Measurements from ENCODE around the gene SNAI1.
"Not testable (repeated sequence)": the region's sequence is repeated elsewhere in the genome, so short reads cannot be mapped to it uniquely, and the experiment has no call there.

SNAI1 gene

GRCh38 chr20:50005471-50005981 lies 22.7 kb downstream of the SNAI1 start:
- ATAC-seq (ENCODE audit: low read depth), result no peak
- Mint-ChIP-seq H3K36me3 (no peaks in the 10 kb centered on the region), H3K27me3 (peaks cover 12% of the 10 kb centered on the region), H3K9me3 (no peaks in the 10 kb centered on the region), H3K4me1 (peaks cover 12% of the 10 kb centered on the region), H3K27ac (no peak overlapping the region), H3K4me3 (no peak overlapping the region)
- no peak for DNase-seq (ENCODE audit: low spot score in 2 of 2)

- no peaks in the 10 kb centered on the region for H3K36me3 Mint-ChIP-seq
- H3K9me3 Mint-ChIP-seq, result no peaks in the 10 kb centered on the region
- DNase-seq (ENCODE audit: low spot score in 2 of 2), result no peak
- H3K27me3 Mint-ChIP-seq, result peaks cover 12% of the 10 kb centered on the region
- no peak overlapping the region for H3K4me3 Mint-ChIP-seq
- peaks cover 16% of the 10 kb centered on the region for H3K4me1 Mint-ChIP-seq
- no peak overlapping the region for H3K27ac Mint-ChIP-seq
- ATAC-seq (ENCODE audit: low read depth), result no peak
Observed at GRCh38 chr20:50007369-50007768, 24.6 kb downstream of the SNAI1 start.

- Mint-ChIP-seq H3K4me3 (no peak overlapping the region), H3K27me3 (peaks cover 12% of the 10 kb centered on the region), H3K36me3 (no peaks in the 10 kb centered on the region), H3K9me3 (no peaks in the 10 kb centered on the region), H3K27ac (no peak overlapping the region), H3K4me1 (peaks cover 20% of the 10 kb centered on the region)
- no peak for ATAC-seq (ENCODE audit: low read depth)
- no peak for DNase-seq (ENCODE audit: low spot score in 2 of 2)
Observed at GRCh38 chr20:50008007-50008406, 25.2 kb downstream of the SNAI1 start.

GRCh38 chr20:50009521-50010454 lies 27.0 kb downstream of the SNAI1 start:
- H3K9me3 Mint-ChIP-seq, result no peaks in the 10 kb centered on the region
- ATAC-seq (ENCODE audit: low read depth) (no peak), DNase-seq (ENCODE audit: low spot score in 2 of 2) (no peak)
- H3K4me3 Mint-ChIP-seq, result no peak overlapping the region
- H3K4me1 Mint-ChIP-seq, result peaks cover 20% of the 10 kb centered on the region
- H3K27me3 Mint-ChIP-seq, result peaks cover 12% of the 10 kb centered on the region
- H3K27ac Mint-ChIP-seq, result no peak overlapping the region
- no peaks in the 10 kb centered on the region for H3K36me3 Mint-ChIP-seq

GRCh38 chr20:50011597-50011996 lies 28.8 kb downstream of the SNAI1 start:
- ATAC-seq (ENCODE audit: low read depth); H3K9me3 Mint-ChIP-seq; H3K4me3 Mint-ChIP-seq; DNase-seq (ENCODE audit: low spot score in 2 of 2); H3K36me3 Mint-ChIP-seq; H3K27me3 Mint-ChIP-seq: not testable (repeated sequence)
- H3K4me1 Mint-ChIP-seq, result peaks cover 13% of the 10 kb centered on the region
- peak overlapping the region; percentile 60 for H3K27ac Mint-ChIP-seq

GRCh38 chr20:50012282-50013263 lies 29.8 kb downstream of the SNAI1 start:
- peak; percentile 97 for ATAC-seq (ENCODE audit: low read depth)
- no peak overlapping the region for H3K4me3 Mint-ChIP-seq
- DNase-seq (ENCODE audit: low spot score in 2 of 2), result peak; percentile 38 to 42
- H3K4me1 Mint-ChIP-seq, result peaks cover 13% of the 10 kb centered on the region
- peaks cover 10% of the 10 kb centered on the region for H3K27me3 Mint-ChIP-seq
- H3K36me3 Mint-ChIP-seq, result no peaks in the 10 kb centered on the region
- no peak overlapping the region for H3K27ac Mint-ChIP-seq
- H3K9me3 Mint-ChIP-seq, result no peaks in the 10 kb centered on the region

GRCh38 chr20:50013976-50014375 lies 31.2 kb downstream of the SNAI1 start:
- peaks cover 13% of the 10 kb centered on the region for H3K27me3 Mint-ChIP-seq
- H3K9me3 Mint-ChIP-seq, result no peaks in the 10 kb centered on the region
- peaks cover 15% of the 10 kb centered on the region for H3K4me1 Mint-ChIP-seq
- DNase-seq (ENCODE audit: low spot score in 2 of 2), result no peak
- ATAC-seq (ENCODE audit: low read depth), result no peak
- no peak overlapping the region for H3K27ac Mint-ChIP-seq
- no peak overlapping the region for H3K4me3 Mint-ChIP-seq
- no peaks in the 10 kb centered on the region for H3K36me3 Mint-ChIP-seq

GRCh38 chr20:50014570-50015562 lies 32.1 kb downstream of the SNAI1 start:
- Mint-ChIP-seq H3K36me3 (no peaks in the 10 kb centered on the region), H3K27me3 (peaks cover 13% of the 10 kb centered on the region), H3K27ac (no peak overlapping the region), H3K9me3 (no peaks in the 10 kb centered on the region), H3K4me3 (no peak overlapping the region), H3K4me1 (peaks cover 15% of the 10 kb centered on the region)
- DNase-seq (ENCODE audit: low spot score in 2 of 2), result no peak
- no peak for ATAC-seq (ENCODE audit: low read depth)

GRCh38 chr20:50015636-50015992 lies 32.8 kb downstream of the SNAI1 start:
- Mint-ChIP-seq H3K4me3 (no peak overlapping the region), H3K9me3 (no peaks in the 10 kb centered on the region), H3K4me1 (peaks cover 15% of the 10 kb centered on the region), H3K27ac (no peak overlapping the region), H3K27me3 (peaks cover 11% of the 10 kb centered on the region), H3K36me3 (no peaks in the 10 kb centered on the region)
- DNase-seq (ENCODE audit: low spot score in 2 of 2) (no peak), ATAC-seq (ENCODE audit: low read depth) (no peak)

- H3K27me3 Mint-ChIP-seq, result peaks cover 11% of the 10 kb centered on the region
- no peak for DNase-seq (ENCODE audit: low spot score in 2 of 2)
- no peak overlapping the region for H3K4me3 Mint-ChIP-seq
- no peaks in the 10 kb centered on the region for H3K36me3 Mint-ChIP-seq
- H3K27ac Mint-ChIP-seq, result no peak overlapping the region
- peaks cover 15% of the 10 kb centered on the region for H3K4me1 Mint-ChIP-seq
- H3K9me3 Mint-ChIP-seq, result no peaks in the 10 kb centered on the region
- no peak for ATAC-seq (ENCODE audit: low read depth)
Observed at GRCh38 chr20:50015993-50016770, 33.4 kb downstream of the SNAI1 start.

- no peaks in the 10 kb centered on the region for H3K9me3 Mint-ChIP-seq
- no peak overlapping the region for H3K27ac Mint-ChIP-seq
- H3K27me3 Mint-ChIP-seq, result peaks cover 11% of the 10 kb centered on the region
Observed at GRCh38 chr20:50017160-50017559, 34.4 kb downstream of the SNAI1 start.

GRCh38 chr20:50017576-50018248 lies 34.9 kb downstream of the SNAI1 start:
- DNase-seq (ENCODE audit: low spot score in 2 of 2) (no peak), ATAC-seq (ENCODE audit: low read depth) (no peak)
- Mint-ChIP-seq H3K4me1 (peaks cover 10% of the 10 kb centered on the region), H3K27me3 (peaks cover 13% of the 10 kb centered on the region), H3K9me3 (no peaks in the 10 kb centered on the region), H3K27ac (no peak overlapping the region), H3K4me3 (no peak overlapping the region), H3K36me3 (no peaks in the 10 kb centered on the region)

More at GRCh38 chr20:50017160-50017559, 34.4 kb downstream of the SNAI1 start:
- Mint-ChIP-seq H3K4me1 (peaks cover 13% of the 10 kb centered on the region), H3K36me3 (no peaks in the 10 kb centered on the region), H3K4me3 (no peak overlapping the region)
- no peak for DNase-seq (ENCODE audit: low spot score in 2 of 2)
- no peak for ATAC-seq (ENCODE audit: low read depth)
